ENCODE measurements around the gene MAP3K5. TPM values are rescaled to one million over a fixed set of nuclear protein-coding genes. Genes with fewer than 3 reads are reported as not detected.
"Not testable (repeated sequence)": the region's sequence is repeated elsewhere in the genome, so short reads cannot be mapped to it uniquely, and the experiment has no call there.

MAP3K5 gene
- total RNA-seq, 1 experiment from 2014 or later: 1.3 TPM

GRCh38 chr6:136771306-136771705, 21.0 kb downstream of the MAP3K5 start:
- DNase-seq: no peak
- no peaks in the 10 kb centered on the region for H3K27me3 ChIP-seq (ENCODE audit: control insufficient read depth, insufficient read depth, low read length)
- no peaks in the 10 kb centered on the region for H3K36me3 ChIP-seq (replicated peaks; ENCODE audit: control insufficient read depth, insufficient read depth, low read length)
- H3K4me3 ChIP-seq (ENCODE audit: insufficient read depth, low read depth, low read length): no peak overlapping the region

- H3K36me3 ChIP-seq (replicated peaks; ENCODE audit: control insufficient read depth, insufficient read depth, low read length): no peaks in the 10 kb centered on the region
- H3K27me3 ChIP-seq (ENCODE audit: control insufficient read depth, insufficient read depth, low read length): no peaks in the 10 kb centered on the region
- H3K4me3 ChIP-seq (ENCODE audit: insufficient read depth, low read depth, low read length): no peak overlapping the region
- no peak for DNase-seq
These were observed 22.5 kb downstream of the MAP3K5 start for GRCh38 chr6:136769759-136770158.

GRCh38 chr6:136769124-136769523, 23.2 kb downstream of the MAP3K5 start:
- Histone ChIP-seq H3K36me3 (replicated peaks; ENCODE audit: control insufficient read depth, insufficient read depth, low read length) (no peaks in the 10 kb centered on the region), H3K4me3 (ENCODE audit: insufficient read depth, low read depth, low read length) (no peak overlapping the region), H3K27me3 (ENCODE audit: control insufficient read depth, insufficient read depth, low read length) (no peaks in the 10 kb centered on the region)
- DNase-seq: no peak

GRCh38 chr6:136767570-136768309, 24.5 kb downstream of the MAP3K5 start:
- H3K27me3 ChIP-seq (ENCODE audit: control insufficient read depth, insufficient read depth, low read length): no peaks in the 10 kb centered on the region
- no peak for DNase-seq
- no peaks in the 10 kb centered on the region for H3K36me3 ChIP-seq (replicated peaks; ENCODE audit: control insufficient read depth, insufficient read depth, low read length)
- no peak overlapping the region for H3K4me3 ChIP-seq (ENCODE audit: insufficient read depth, low read depth, low read length)

- no peaks in the 10 kb centered on the region for H3K36me3 ChIP-seq (replicated peaks; ENCODE audit: control insufficient read depth, insufficient read depth, low read length)
- no peaks in the 10 kb centered on the region for H3K27me3 ChIP-seq (ENCODE audit: control insufficient read depth, insufficient read depth, low read length)
- no peak overlapping the region for H3K4me3 ChIP-seq (ENCODE audit: insufficient read depth, low read depth, low read length)
- DNase-seq: no peak
These were observed 25.2 kb downstream of the MAP3K5 start for GRCh38 chr6:136767103-136767502.

- no peaks in the 10 kb centered on the region for H3K36me3 ChIP-seq (replicated peaks; ENCODE audit: control insufficient read depth, insufficient read depth, low read length)
- H3K27me3 ChIP-seq (ENCODE audit: control insufficient read depth, insufficient read depth, low read length): no peaks in the 10 kb centered on the region
- no peak overlapping the region for H3K4me3 ChIP-seq (ENCODE audit: insufficient read depth, low read depth, low read length)
- no peak for DNase-seq
These were observed 26.0 kb downstream of the MAP3K5 start for GRCh38 chr6:136766274-136766673.

GRCh38 chr6:136764517-136764993, 27.7 kb downstream of the MAP3K5 start:
- no peak for DNase-seq
- Histone ChIP-seq H3K27me3 (ENCODE audit: control insufficient read depth, insufficient read depth, low read length) (no peaks in the 10 kb centered on the region), H3K4me3 (ENCODE audit: insufficient read depth, low read depth, low read length) (no peak overlapping the region), H3K36me3 (replicated peaks; ENCODE audit: control insufficient read depth, insufficient read depth, low read length) (no peaks in the 10 kb centered on the region)

GRCh38 chr6:136763716-136764516, 28.4 kb downstream of the MAP3K5 start:
- no peak for DNase-seq
- no peaks in the 10 kb centered on the region for H3K27me3 ChIP-seq (ENCODE audit: control insufficient read depth, insufficient read depth, low read length)
- H3K36me3 ChIP-seq (replicated peaks; ENCODE audit: control insufficient read depth, insufficient read depth, low read length): no peaks in the 10 kb centered on the region
- H3K4me3 ChIP-seq (ENCODE audit: insufficient read depth, low read depth, low read length): no peak overlapping the region

GRCh38 chr6:136763255-136763654, 29.0 kb downstream of the MAP3K5 start:
- no peak overlapping the region for H3K4me3 ChIP-seq (ENCODE audit: insufficient read depth, low read depth, low read length)
- no peaks in the 10 kb centered on the region for H3K27me3 ChIP-seq (ENCODE audit: control insufficient read depth, insufficient read depth, low read length)
- H3K36me3 ChIP-seq (replicated peaks; ENCODE audit: control insufficient read depth, insufficient read depth, low read length): no peaks in the 10 kb centered on the region
- DNase-seq: no peak

GRCh38 chr6:136762022-136762975, 30.0 kb downstream of the MAP3K5 start:
- H3K36me3 ChIP-seq (replicated peaks; ENCODE audit: control insufficient read depth, insufficient read depth, low read length): no peaks in the 10 kb centered on the region

GRCh38 chr6:136761227-136761922, 30.9 kb downstream of the MAP3K5 start:
- H3K36me3 ChIP-seq (replicated peaks; ENCODE audit: control insufficient read depth, insufficient read depth, low read length): no peaks in the 10 kb centered on the region
- H3K4me3 ChIP-seq (ENCODE audit: insufficient read depth, low read depth, low read length): no peak overlapping the region
- no peak for DNase-seq
- H3K27me3 ChIP-seq (ENCODE audit: control insufficient read depth, insufficient read depth, low read length): no peaks in the 10 kb centered on the region

More at GRCh38 chr6:136762022-136762975, 30.0 kb downstream of the MAP3K5 start:
- Histone ChIP-seq H3K4me3 (ENCODE audit: insufficient read depth, low read depth, low read length) (no peak overlapping the region), H3K27me3 (ENCODE audit: control insufficient read depth, insufficient read depth, low read length) (no peaks in the 10 kb centered on the region)
- DNase-seq: no peak

- H3K27me3 ChIP-seq (ENCODE audit: control insufficient read depth, insufficient read depth, low read length); DNase-seq; H3K36me3 ChIP-seq (replicated peaks; ENCODE audit: control insufficient read depth, insufficient read depth, low read length); H3K4me3 ChIP-seq (ENCODE audit: insufficient read depth, low read depth, low read length): not testable (repeated sequence)
These were observed 31.5 kb downstream of the MAP3K5 start for GRCh38 chr6:136760781-136761180.

GRCh38 chr6:136757150-136757549, 35.1 kb downstream of the MAP3K5 start:
- no peaks in the 10 kb centered on the region for H3K27me3 ChIP-seq (ENCODE audit: control insufficient read depth, insufficient read depth, low read length)
- H3K4me3 ChIP-seq (ENCODE audit: insufficient read depth, low read depth, low read length): no peak overlapping the region
- no peak for DNase-seq
- H3K36me3 ChIP-seq (replicated peaks; ENCODE audit: control insufficient read depth, insufficient read depth, low read length): no peaks in the 10 kb centered on the region

- H3K36me3 ChIP-seq (replicated peaks; ENCODE audit: control insufficient read depth, insufficient read depth, low read length): no peaks in the 10 kb centered on the region
- H3K27me3 ChIP-seq (ENCODE audit: control insufficient read depth, insufficient read depth, low read length): no peaks in the 10 kb centered on the region
- no peak overlapping the region for H3K4me3 ChIP-seq (ENCODE audit: insufficient read depth, low read depth, low read length)
- no peak for DNase-seq
These were observed 37.5 kb downstream of the MAP3K5 start for GRCh38 chr6:136754820-136755219.

All from H7 (cell line).